Measurements from ENCODE around the gene CBR1.

DNA sequence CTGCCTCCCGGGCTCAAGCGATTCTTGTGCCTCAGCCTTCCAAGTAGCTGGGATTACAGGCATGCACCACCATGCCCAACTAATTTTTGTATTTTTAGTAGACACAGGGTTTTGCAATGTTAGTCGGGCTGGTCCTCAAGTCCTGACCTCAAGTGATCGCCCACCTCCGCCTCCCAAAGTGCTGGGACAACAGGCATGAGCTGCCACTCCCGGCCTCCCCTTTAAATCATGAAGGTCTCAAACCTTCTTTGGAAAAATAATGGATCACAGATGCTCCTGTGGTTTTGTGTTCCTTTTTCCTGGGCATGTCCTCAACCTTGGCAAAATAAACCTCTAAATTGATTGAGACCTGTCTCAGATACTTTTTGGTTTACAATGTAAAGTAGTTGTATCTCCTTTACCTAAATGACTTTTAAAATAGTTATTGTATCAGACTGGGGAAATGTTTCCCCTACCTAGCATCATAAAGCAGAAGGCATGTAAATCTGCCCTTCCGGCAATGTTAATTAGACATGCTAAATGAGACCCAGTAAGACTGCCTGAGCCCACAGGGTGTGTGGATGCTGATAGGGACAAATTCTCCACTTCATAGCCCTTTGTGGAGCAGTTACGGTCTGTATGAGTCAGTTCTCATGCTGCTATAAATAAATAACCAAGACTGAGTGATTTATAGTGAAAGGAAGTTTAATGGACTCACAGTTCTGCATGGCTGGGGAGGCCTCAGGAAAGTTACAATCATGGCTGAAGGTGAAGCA is 27.8 kb downstream of the CBR1 start:
- TF ChIP-seq YY1 (IDR thresholded peaks at IDR 0.05; ENCODE audit: insufficient read depth, insufficient read length) (no peak), SUZ12 (IDR thresholded peaks at IDR 0.05; ENCODE audit: extremely low read depth, insufficient read depth, insufficient read length) (no peak), ZNF274 (IDR thresholded peaks at IDR 0.05; ENCODE audit: low read depth, low read length) (no peak)
